Erythroblast (primary cell): ENCODE measurements around the gene EPHB1.

Experiments used
- GATA1 ChIP-seq: IDR thresholded peaks from 2 replicates; pipeline ENCODE4 v1.6.1; 2011; ENCODE audit warnings: low read depth, mild to moderate bottlenecking, control low read depth, low read length, moderate library complexity
- POLR2A ChIP-seq: IDR thresholded peaks from 2 replicates; pipeline ENCODE4 v1.6.1; 2011; ENCODE audit warnings: mild to moderate bottlenecking, low read length

- TF ChIP-seq POLR2A: no peak
- no peak for TF ChIP-seq GATA1
These were observed 333.8 kb downstream of the EPHB1 start for GRCh38 chr3:135128818-135129217.
